GM23338 (cell line): ENCODE data around the gene RYR1. TPM values are rescaled to one million over a fixed set of nuclear protein-coding genes. Genes with fewer than 3 reads are reported as not detected.
A peak's percentile ranks its signal among the peaks of the same experiment; 100 is the strongest.

ENCODE experiments used
- ATAC-seq: fragments of 200-7000 bp; cut with Tn5 transposase; 3 replicates; pipeline ENCODE4 v1.9.1; 2020
- DNase-seq: peaks from one replicate; pipeline ENCODE4 v3.0.0-alpha.2; 2015; ENCODE audit warnings: low spot score
- H2AFZ ChIP-seq: fragments of 200-600 bp; sonication (generic); 2 replicates; pipeline ENCODE4 v1.8.0; 2016; ENCODE audit warnings: antibody characterized with exemption, mild to moderate bottlenecking, moderate library complexity
- H3F3A ChIP-seq: fragments of 200-600 bp; sonication (generic); replicated peaks from 2 replicates; pipeline ENCODE4 v1.8.0; 2017; ENCODE audit warnings: antibody characterized with exemption, mixed run types, low read depth
- H3K27ac ChIP-seq: fragments of 200-600 bp; sonication (generic); 2 replicates; pipeline ENCODE4 v1.6.1; 2016; ENCODE audit warnings: low read depth
- H3K27me3 ChIP-seq: fragments of 200-600 bp; sonication (generic); 2 replicates; pipeline ENCODE4 v1.8.0; 2016; ENCODE audit warnings: mild to moderate bottlenecking, mixed run types, moderate library complexity; ENCODE audit not compliant: insufficient read depth
- H3K36me3 ChIP-seq: fragments of 200-600 bp; sonication (generic); 2 replicates; pipeline ENCODE4 v1.8.0; 2016; ENCODE audit warnings: mild to moderate bottlenecking; ENCODE audit not compliant: insufficient read depth
- H3K4me1 ChIP-seq: fragments of 200-600 bp; sonication (generic); 2 replicates; pipeline ENCODE4 v1.8.0; 2016; ENCODE audit warnings: mild to moderate bottlenecking, moderate library complexity; ENCODE audit not compliant: insufficient read depth
- H3K4me2 ChIP-seq: fragments of 200-600 bp; sonication (generic); 2 replicates; pipeline ENCODE4 v1.7.1; 2017; ENCODE audit warnings: mixed run types
- H3K4me3 ChIP-seq: fragments of 200-600 bp; sonication (generic); 2 replicates; pipeline ENCODE4 v1.6.1; 2016; ENCODE audit warnings: mixed run types
- H3K79me2 ChIP-seq: fragments of 200-600 bp; sonication (generic); replicated peaks from 2 replicates; pipeline ENCODE4 v1.8.0; 2017; ENCODE audit warnings: mild to moderate bottlenecking; ENCODE audit not compliant: insufficient read depth
- H3K9me2 ChIP-seq: fragments of 200-600 bp; sonication (generic); 2 replicates; pipeline ENCODE4 v1.8.0; 2017; ENCODE audit not compliant: insufficient read depth
- H4K20me1 ChIP-seq: fragments of 200-600 bp; sonication (generic); replicated peaks from 2 replicates; pipeline ENCODE4 v1.8.0; 2017; ENCODE audit warnings: mild to moderate bottlenecking; ENCODE audit not compliant: insufficient read depth
- H3K27ac Mint-ChIP-seq: 2 replicates; pipeline ENCODE4 v1.8.0; 2020; ENCODE audit warnings: inconsistent platforms, mild to moderate bottlenecking, moderate library complexity, mixed read lengths
- H3K27me3 Mint-ChIP-seq: 3 replicates; pipeline ENCODE4 v1.8.0; 2022; ENCODE audit warnings: low read depth, mild to moderate bottlenecking, moderate library complexity, mixed read lengths, inconsistent platforms; ENCODE audit not compliant: insufficient read depth, poor library complexity
- H3K36me3 Mint-ChIP-seq: 3 replicates; pipeline ENCODE4 v1.8.0; 2021; ENCODE audit warnings: low read depth, mild to moderate bottlenecking, inconsistent platforms, moderate library complexity, mixed read lengths
- H3K4me1 Mint-ChIP-seq: 3 replicates; pipeline ENCODE4 v1.8.0; 2020; ENCODE audit warnings: mild to moderate bottlenecking, inconsistent platforms, mixed read lengths
- H3K4me3 Mint-ChIP-seq: 3 replicates; pipeline ENCODE4 v1.8.0; 2021; ENCODE audit warnings: moderate library complexity, mild to moderate bottlenecking, inconsistent platforms, mixed read lengths
- H3K9me3 Mint-ChIP-seq: 3 replicates; pipeline ENCODE4 v1.8.0; 2020; ENCODE audit warnings: moderate library complexity, mild to moderate bottlenecking, inconsistent platforms, mixed read lengths
- CREB1 ChIP-seq: fragments of 250-450 bp; sonication (Bioruptor Pico); IDR thresholded peaks from 2 replicates; pipeline ENCODE4 v1.5.0; 2020; ENCODE audit warnings: low read depth, mild to moderate bottlenecking, moderate library complexity
- ETS1 ChIP-seq: IDR thresholded peaks from 2 replicates; pipeline ENCODE4 v1.6.1; 2016; ENCODE audit warnings: antibody characterized with exemption
- EZH2 ChIP-seq: fragments of 200-600 bp; sonication (generic); IDR thresholded peaks from one replicate; pipeline ENCODE4 v1.8.0; 2017; ENCODE audit warnings: antibody characterized with exemption, mild to moderate bottlenecking, low read depth; ENCODE audit not compliant: unreplicated experiment
- EZH2phosphoT487 ChIP-seq: fragments of 200-600 bp; sonication (generic); IDR thresholded peaks from one replicate; pipeline ENCODE4 v1.8.1; 2018; ENCODE audit warnings: antibody characterized with exemption; ENCODE audit not compliant: unreplicated experiment
- JUNB ChIP-seq: IDR thresholded peaks from one replicate; pipeline ENCODE4 v1.6.1; 2016; ENCODE audit warnings: antibody characterized with exemption; ENCODE audit not compliant: unreplicated experiment
- NANOG ChIP-seq: IDR thresholded peaks from 2 replicates; pipeline ENCODE4 v1.6.1; 2016; ENCODE audit warnings: antibody characterized with exemption, borderline replicate concordance
- POLR2AphosphoS5 ChIP-seq: IDR thresholded peaks from 2 replicates; pipeline ENCODE4 v1.6.1; 2016; ENCODE audit warnings: antibody characterized with exemption, low read depth
- REST ChIP-seq: IDR thresholded peaks from one replicate; pipeline ENCODE4 v1.6.1; 2018; ENCODE audit warnings: antibody characterized with exemption; ENCODE audit not compliant: unreplicated experiment
- STAT1 ChIP-seq: IDR thresholded peaks from one replicate; pipeline ENCODE4 v1.6.1; 2016; ENCODE audit warnings: antibody characterized with exemption; ENCODE audit not compliant: unreplicated experiment
- ZNF114 ChIP-seq: fragments of 250-450 bp; sonication (Bioruptor Pico); IDR thresholded peaks from 2 replicates; pipeline ENCODE4 v1.5.0; 2020; ENCODE audit warnings: mild to moderate bottlenecking, moderate library complexity
- ZNF331 ChIP-seq: fragments of 250-450 bp; sonication (Bioruptor Pico); IDR thresholded peaks from 2 replicates; pipeline ENCODE4 v1.5.0; 2020; ENCODE audit warnings: low read depth, mild to moderate bottlenecking, moderate library complexity
- polyA plus RNA-seq: library from polyadenylated mRNA; unstranded; fragments of >200 nt; fragmentation: Nextera tagmentation; extraction: Ambion mirVana; gene quantifications from 2 replicates; pipeline ENCODE4 v1.2.1, GENCODE V29; 2016
- total RNA-seq: library from RNA; depleted of rRNA; stranded (reverse); fragments of >200 nt; shearing (Covaris generic); gene quantifications from 2 replicates; pipeline ENCODE4 v1.2.3, GENCODE V29; 2014
- TF ChIP-seq, protein P1 (sequence below), 2 experiments: fragments of 200-600 bp in 1 of 2; sonication (generic) in 1 of 2; conservative IDR thresholded peaks; 2 replicates each; pipeline versions ENCODE4 v1.5.1 to v1.6.1; 2016 to 2017; ENCODE audit warnings: antibody characterized with exemption in 2 of 2, low read depth in 2 of 2, mild to moderate bottlenecking in 2 of 2, moderate library complexity in 1 of 2

RYR1 gene
- total and polyA plus RNA-seq, 2 experiments from 2014 or later = 4.0 to 26.7 TPM

DNA sequence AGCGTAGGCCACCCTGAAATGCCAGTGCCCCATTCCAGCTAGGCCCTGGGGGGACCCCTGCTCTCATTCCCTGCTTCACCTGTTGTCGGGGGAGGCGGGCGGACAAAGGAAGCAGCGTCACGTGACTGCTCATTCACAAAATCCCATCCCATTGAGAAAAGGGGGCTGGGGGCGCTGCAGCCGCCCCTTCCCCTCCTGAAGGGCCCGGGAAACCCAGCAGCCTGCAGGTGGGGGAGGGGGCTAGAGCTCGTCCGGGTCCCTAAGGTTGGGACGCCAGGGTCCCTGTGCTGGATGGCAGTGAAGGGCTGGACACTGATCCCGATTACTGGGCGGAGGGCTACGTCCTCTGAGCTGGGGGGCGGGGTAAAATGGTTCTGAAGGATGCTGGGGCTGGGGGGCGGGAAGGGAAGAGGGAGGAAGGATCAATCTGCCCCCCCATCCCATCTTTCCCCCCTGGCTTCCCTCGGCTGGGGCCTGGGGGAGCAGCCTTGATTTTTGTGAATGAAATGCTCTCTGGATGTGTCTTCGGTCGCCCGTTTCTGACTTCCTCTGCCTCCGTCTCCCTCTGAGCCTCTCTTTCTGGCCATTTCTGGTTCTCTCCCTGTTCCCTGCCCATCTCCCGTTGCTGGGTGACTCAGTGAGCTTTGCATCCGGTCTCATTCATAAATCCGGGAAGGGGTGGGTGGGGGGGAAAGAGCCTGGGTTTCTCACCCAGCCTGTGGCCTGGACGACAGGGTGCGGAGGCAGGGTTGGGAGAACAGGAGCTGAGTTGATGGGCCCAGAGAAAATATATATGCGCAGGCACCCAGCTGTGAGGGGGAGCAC lies 44.2 kb upstream of the RYR1 start (continued):
- TF ChIP-seq, protein P1, sequence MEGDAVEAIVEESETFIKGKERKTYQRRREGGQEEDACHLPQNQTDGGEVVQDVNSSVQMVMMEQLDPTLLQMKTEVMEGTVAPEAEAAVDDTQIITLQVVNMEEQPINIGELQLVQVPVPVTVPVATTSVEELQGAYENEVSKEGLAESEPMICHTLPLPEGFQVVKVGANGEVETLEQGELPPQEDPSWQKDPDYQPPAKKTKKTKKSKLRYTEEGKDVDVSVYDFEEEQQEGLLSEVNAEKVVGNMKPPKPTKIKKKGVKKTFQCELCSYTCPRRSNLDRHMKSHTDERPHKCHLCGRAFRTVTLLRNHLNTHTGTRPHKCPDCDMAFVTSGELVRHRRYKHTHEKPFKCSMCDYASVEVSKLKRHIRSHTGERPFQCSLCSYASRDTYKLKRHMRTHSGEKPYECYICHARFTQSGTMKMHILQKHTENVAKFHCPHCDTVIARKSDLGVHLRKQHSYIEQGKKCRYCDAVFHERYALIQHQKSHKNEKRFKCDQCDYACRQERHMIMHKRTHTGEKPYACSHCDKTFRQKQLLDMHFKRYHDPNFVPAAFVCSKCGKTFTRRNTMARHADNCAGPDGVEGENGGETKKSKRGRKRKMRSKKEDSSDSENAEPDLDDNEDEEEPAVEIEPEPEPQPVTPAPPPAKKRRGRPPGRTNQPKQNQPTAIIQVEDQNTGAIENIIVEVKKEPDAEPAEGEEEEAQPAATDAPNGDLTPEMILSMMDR (conservative IDR thresholded peaks at IDR 0.05; ENCODE audit: low read depth in 2 of 2) = 0 out of 4 replicates have a peak, but pooled peaks of 1 of the 2 experiments have one; percentile 9
- no peak for TF ChIP-seq ETS1

- H3K27ac ChIP-seq = no peak overlapping the region
- ATAC-seq = no peak
- no peaks in the 10 kb centered on the region for H3K9me2 ChIP-seq
- Mint-ChIP-seq H3K27me3 (peaks cover 43% of the 10 kb centered on the region), H3K4me3 (peak overlapping the region; percentile 92), H3K36me3 (peaks cover 36% of the 10 kb centered on the region), H3K27ac (peak overlapping the region; percentile 45; the same call in 1 of the 2 replicates), H3K4me1 (peaks cover 48% of the 10 kb centered on the region), H3K9me3 (no peaks in the 10 kb centered on the region)
- peak overlapping the region; percentile 95 for H3K4me2 ChIP-seq
- H3K36me3 ChIP-seq = peaks cover 3% of the 10 kb centered on the region; the same call in 1 of the 2 replicates
- H3K27me3 ChIP-seq = peaks cover 25% of the 10 kb centered on the region
- H4K20me1 ChIP-seq = peaks cover 3% of the 10 kb centered on the region; the same call in 1 of the 2 replicates
- peaks cover 14% of the 10 kb centered on the region for H3F3A ChIP-seq
- no peak overlapping the region for H2AFZ ChIP-seq
- peaks cover 14% of the 10 kb centered on the region for H3K4me1 ChIP-seq
- peak overlapping the region; percentile 96 for H3K4me3 ChIP-seq
- H3K79me2 ChIP-seq = peaks cover 10% of the 10 kb centered on the region
- no peak for DNase-seq
- TF ChIP-seq ZNF331 (CRISPR knock-in tag) (no peak), EZH2phosphoT487 (no peak), EZH2 (no peak), ETS1 (no peak), REST (no peak), JUNB (no peak), NANOG (no peak), ZNF114 (CRISPR knock-in tag) (no peak), CREB1 (no peak), STAT1 (no peak), POLR2AphosphoS5 (no peak)
- TF ChIP-seq, protein P1 (conservative IDR thresholded peaks at IDR 0.05; ENCODE audit: low read depth in 2 of 2) = no peak
Measured at GRCh38 chr19:38389957-38390924, 43.2 kb upstream of the RYR1 start.
